ENCODE measurements around the gene TACC2. TPM values are rescaled to one million over a fixed set of nuclear protein-coding genes. Genes with fewer than 3 reads are reported as not detected.

TACC2 gene
- total and polyA plus RNA-seq, 9 of the 15 experiments (the other 6 are each of a cell fraction or from before 2014, with no cell fraction given) = under 0.01 to 0.35 (median 0.03) TPM; not detected in 6

DNA sequence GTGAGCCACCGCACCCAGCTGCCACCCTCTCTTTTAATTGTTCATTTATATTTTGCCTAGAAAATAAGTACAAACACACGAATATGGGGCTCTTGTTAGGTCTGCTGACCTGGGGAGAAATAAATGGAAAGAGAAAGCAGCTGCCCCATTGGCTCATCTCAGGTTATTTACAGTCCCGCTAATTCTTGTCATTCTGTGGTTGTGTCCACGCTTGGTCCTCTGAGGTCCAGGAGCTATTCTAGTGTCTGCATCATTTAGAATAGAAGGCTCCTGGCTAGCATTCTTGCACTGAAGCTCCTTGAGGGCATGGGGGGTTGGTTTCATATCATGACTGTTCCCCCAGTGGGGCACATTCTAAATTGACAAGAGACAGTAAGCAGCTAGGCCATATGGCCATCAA lies 128.5 kb downstream of the TACC2 start (continued):
- TF ChIP-seq CXXC5 (CRISPR knock-in tag; IDR thresholded peaks at IDR 0.05) = no peak
- TF ChIP-seq HMG20B (CRISPR knock-in tag; IDR thresholded peaks at IDR 0.05) = no peak
- TF ChIP-seq, protein P1, sequence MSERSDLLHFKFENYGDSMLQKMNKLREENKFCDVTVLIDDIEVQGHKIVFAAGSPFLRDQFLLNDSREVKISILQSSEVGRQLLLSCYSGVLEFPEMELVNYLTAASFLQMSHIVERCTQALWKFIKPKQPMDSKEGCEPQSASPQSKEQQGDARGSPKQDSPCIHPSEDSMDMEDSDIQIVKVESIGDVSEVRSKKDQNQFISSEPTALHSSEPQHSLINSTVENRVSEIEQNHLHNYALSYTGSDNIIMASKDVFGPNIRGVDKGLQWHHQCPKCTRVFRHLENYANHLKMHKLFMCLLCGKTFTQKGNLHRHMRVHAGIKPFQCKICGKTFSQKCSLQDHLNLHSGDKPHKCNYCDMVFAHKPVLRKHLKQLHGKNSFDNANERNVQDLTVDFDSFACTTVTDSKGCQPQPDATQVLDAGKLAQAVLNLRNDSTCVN (CRISPR knock-in tag; IDR thresholded peaks at IDR 0.05) = no peak
- TF ChIP-seq ZBTB8A (IDR thresholded peaks at IDR 0.05; ENCODE audit: partially characterized antibody) = no peak
- no peak for TF ChIP-seq ATF7 (IDR thresholded peaks at IDR 0.05)
- no peak for TF ChIP-seq NUFIP1 (IDR thresholded peaks at IDR 0.05; ENCODE audit: partially characterized antibody)
- TF ChIP-seq CREBBP (IDR thresholded peaks at IDR 0.05; ENCODE audit: low read depth, low read length) = no peak
- no peak for TF ChIP-seq NRF1 (conservative IDR thresholded peaks at IDR 0.05 in 1 of 2, IDR thresholded peaks at IDR 0.05 in 1 of 2)
- TF ChIP-seq IRF2 (CRISPR knock-in tag; IDR thresholded peaks at IDR 0.05) = no peak
- TF ChIP-seq TCF7 (IDR thresholded peaks at IDR 0.05; ENCODE audit: borderline replicate concordance) = no peak

DNA sequence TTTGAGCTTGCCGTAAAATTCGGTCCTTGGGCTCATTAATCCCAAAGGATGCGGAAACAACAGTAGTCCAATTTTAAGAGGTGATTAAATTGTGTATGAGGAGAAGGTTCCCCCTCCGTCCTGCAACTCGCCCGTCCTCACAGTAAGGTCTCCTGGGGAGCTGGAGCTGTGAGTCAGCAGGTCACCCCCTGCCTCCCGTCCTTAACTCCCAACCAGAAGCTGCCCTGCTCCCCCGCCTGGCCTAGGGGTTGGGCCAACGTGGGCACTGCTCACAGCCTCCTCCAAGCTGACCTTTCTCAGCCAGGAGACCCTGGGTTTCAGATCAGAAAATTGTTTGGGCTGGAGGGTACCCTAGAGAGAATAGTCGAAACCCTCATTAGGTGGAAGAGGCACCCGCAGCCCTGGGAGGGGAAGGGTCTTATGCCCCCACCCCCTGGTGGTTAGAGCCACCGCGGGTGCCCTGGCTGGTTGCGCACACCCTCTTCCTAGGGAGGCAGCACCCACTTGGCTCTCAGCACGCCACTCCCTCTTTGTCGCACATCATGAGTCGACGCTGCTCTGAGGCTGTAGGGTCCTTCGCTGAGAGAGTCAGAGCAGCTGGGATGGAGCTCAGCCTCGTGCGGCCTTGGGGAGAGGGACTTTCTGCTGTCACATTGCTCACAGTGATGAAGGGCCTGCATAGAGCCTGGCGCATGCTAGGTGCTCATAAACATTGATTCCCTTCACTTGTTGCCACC lies 131.2 kb downstream of the TACC2 start:
- ChIA-PET POLR2A (interaction anchor here (0.6 kb wide), 1 partner anchor 517 kb away, joined by 3 read pairs; no protein-coding TSS in a partner anchor), CTCF (ENCODE audit: low intra/inter-chr PET ratio) (no interaction called here)
- H3K36me3 ChIP-seq (ENCODE audit: control insufficient read depth, insufficient read depth, low read length) = no peaks in the 10 kb centered on the region
- ATAC-seq = no peak
- no peak overlapping the region for H3K9ac ChIP-seq (ENCODE audit: insufficient read depth in 1 of 2, low read depth in 2 of 2, low read length in 2 of 2)
- H3K4me1 ChIP-seq (replicated peaks in 1 of 2; ENCODE audit: control insufficient read depth in 2 of 2, insufficient read depth in 2 of 2, low read length in 2 of 2) = no peaks in the 10 kb centered on the region
- H3K4me2 ChIP-seq (ENCODE audit: insufficient read depth, low read length) = no peak overlapping the region
- WGBS (ENCODE audit: insufficient coverage, low coverage, missing lambda C conversion rate) = 3% methylated on average over 11 of the region's 22 CpGs
- in situ Hi-C loops (cut with MboI) (no loop called here), intact Hi-C loops (cut with micrococcal nuclease) (no loop called here)
- no peaks in the 10 kb centered on the region for H3K79me2 ChIP-seq (ENCODE audit: control insufficient read depth, insufficient read depth, low read length)
- BruUV-seq (replicated peaks) = no TSS peak
- no peak overlapping the region for H3K27ac ChIP-seq (ENCODE audit: extremely low read depth, low read depth, low read length)
- no peaks in the 10 kb centered on the region for H3K9me1 ChIP-seq (ENCODE audit: control insufficient read depth, insufficient read depth, low read length)
- no peaks in the 10 kb centered on the region for H3K9me3 ChIP-seq (replicated peaks; ENCODE audit: control insufficient read depth, insufficient read depth, low read depth, low read length)
- no peak for DNase-seq (ENCODE audit: extremely low read depth in 1 of 4, low spot score in 3 of 4)
- H3K4me3 ChIP-seq = no peak overlapping the region
- H2AFZ ChIP-seq (ENCODE audit: low read depth, low read length) = no peak overlapping the region
- FAIRE-seq = no peak
- H4K20me1 ChIP-seq (replicated peaks; ENCODE audit: control insufficient read depth, insufficient read depth, low read length) = no peaks in the 10 kb centered on the region; the same call in 1 of the 2 replicates
- H3K27me3 ChIP-seq (ENCODE audit: control insufficient read depth in 2 of 2, insufficient read depth in 2 of 2, low read length in 2 of 2) = peaks cover 5 to 40% of the 10 kb centered on the region in 2 experiments; a peak in 4 of 5 replicates
- TF ChIP-seq ZNF76 (CRISPR knock-in tag; IDR thresholded peaks at IDR 0.05; ENCODE audit: borderline replicate concordance) = no peak
- no peak for TF ChIP-seq KHSRP (IDR thresholded peaks at IDR 0.05)
- TF ChIP-seq SRSF3 (IDR thresholded peaks at IDR 0.05; ENCODE audit: insufficient read depth, low read length) = no peak
- TF ChIP-seq NR2F6 (CRISPR knock-in tag; IDR thresholded peaks at IDR 0.05) = no peak
- TF ChIP-seq RBM34 (IDR thresholded peaks at IDR 0.05; ENCODE audit: borderline replicate concordance, insufficient read depth, low read length) = no peak
- TF ChIP-seq, protein P2, sequence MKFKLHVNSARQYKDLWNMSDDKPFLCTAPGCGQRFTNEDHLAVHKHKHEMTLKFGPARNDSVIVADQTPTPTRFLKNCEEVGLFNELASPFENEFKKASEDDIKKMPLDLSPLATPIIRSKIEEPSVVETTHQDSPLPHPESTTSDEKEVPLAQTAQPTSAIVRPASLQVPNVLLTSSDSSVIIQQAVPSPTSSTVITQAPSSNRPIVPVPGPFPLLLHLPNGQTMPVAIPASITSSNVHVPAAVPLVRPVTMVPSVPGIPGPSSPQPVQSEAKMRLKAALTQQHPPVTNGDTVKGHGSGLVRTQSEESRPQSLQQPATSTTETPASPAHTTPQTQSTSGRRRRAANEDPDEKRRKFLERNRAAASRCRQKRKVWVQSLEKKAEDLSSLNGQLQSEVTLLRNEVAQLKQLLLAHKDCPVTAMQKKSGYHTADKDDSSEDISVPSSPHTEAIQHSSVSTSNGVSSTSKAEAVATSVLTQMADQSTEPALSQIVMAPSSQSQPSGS (CRISPR knock-in tag; IDR thresholded peaks at IDR 0.05) = no peak
- TF ChIP-seq, protein P3, sequence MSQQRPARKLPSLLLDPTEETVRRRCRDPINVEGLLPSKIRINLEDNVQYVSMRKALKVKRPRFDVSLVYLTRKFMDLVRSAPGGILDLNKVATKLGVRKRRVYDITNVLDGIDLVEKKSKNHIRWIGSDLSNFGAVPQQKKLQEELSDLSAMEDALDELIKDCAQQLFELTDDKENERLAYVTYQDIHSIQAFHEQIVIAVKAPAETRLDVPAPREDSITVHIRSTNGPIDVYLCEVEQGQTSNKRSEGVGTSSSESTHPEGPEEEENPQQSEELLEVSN (IDR thresholded peaks at IDR 0.05; ENCODE audit: borderline replicate concordance in 1 of 2, extremely low read depth in 1 of 2, insufficient read depth in 1 of 2, insufficient read length in 1 of 2, low read depth in 1 of 2, low read length in 1 of 2, poor library complexity in 1 of 2, severe bottlenecking in 1 of 2) = no peak
